Gastroesophageal sphincter (tissue), 4 donors: ENCODE results near the gene TCF7L1. TPM values are rescaled to one million over a fixed set of nuclear protein-coding genes. Genes with fewer than 3 reads are reported as not detected.

Experiments
- ATAC-seq: fragments of 150-250 bp; one replicate; pipeline ENCODE4 v1.9.1; 2016; ENCODE audit warnings: mild to moderate bottlenecking, moderate library complexity
- H3K27ac ChIP-seq, 4 donors: fragments of 200-600 bp; sonication (generic) in 3 of 4; 1 replicate in 3 of 4; 2 replicates in 1 of 4; pipeline ENCODE4 v1.5.1; 2016 to 2019
- H3K27me3 ChIP-seq: fragments of 200-600 bp; sonication (generic); one replicate; pipeline ENCODE4 v1.5.1; 2019
- H3K36me3 ChIP-seq, 2 donors: fragments of 200-600 bp; sonication (generic); one replicate each; pipeline ENCODE4 v1.5.1; 2019; ENCODE audit warnings: control low read depth in 1 of 2
- H3K4me1 ChIP-seq, 3 donors: fragments of 200-600 bp; sonication (generic); 1 replicate in 2 of 3; 2 replicates in 1 of 3; pipeline ENCODE4 v1.5.1; 2016 to 2019; ENCODE audit warnings: control low read depth in 2 of 3
- H3K4me3 ChIP-seq, 2 donors: fragments of 200-600 bp; sonication (generic); one replicate each; pipeline ENCODE4 v1.5.1; 2019; ENCODE audit warnings: mild to moderate bottlenecking in 1 of 2, moderate library complexity in 1 of 2
- H3K9me3 ChIP-seq, 3 donors: fragments of 200-600 bp; sonication (generic); one replicate each; pipeline ENCODE4 v1.5.1; 2017 to 2019; ENCODE audit warnings: control low read depth in 2 of 3
- EP300 ChIP-seq: sonication (generic); formaldehyde crosslinking; IDR thresholded peaks from one replicate; pipeline ENCODE4 v1.6.1; 2017; ENCODE audit warnings: antibody characterized with exemption, mild to moderate bottlenecking
- POLR2A ChIP-seq, 2 donors: fragments of 450-650 bp; IDR thresholded peaks; one replicate each; pipeline ENCODE4 v1.6.1; 2017; ENCODE audit warnings: antibody characterized with exemption in 2 of 2, mild to moderate bottlenecking in 2 of 2, moderate library complexity in 1 of 2
- POLR2AphosphoS5 ChIP-seq: sonication (generic); formaldehyde crosslinking; IDR thresholded peaks from one replicate; pipeline ENCODE4 v1.6.1; 2017; ENCODE audit warnings: antibody characterized with exemption
- WGBS, 2 donors: methylation state at CpG; one replicate each; pipeline ENCODE4 v1.1.5; 2018; ENCODE audit warnings: low coverage in 1 of 2; 5-methylcytosine and 5-hydroxymethylcytosine counted together
- total RNA-seq, 4 donors: library from RNA; depleted of rRNA; stranded (reverse); fragments of >200 nt; gene quantifications; one replicate each; pipeline ENCODE4 v1.1.0, GENCODE V29; 2016
- TF ChIP-seq, protein P1 (sequence below), 4 experiments: fragments of 200-600 bp in 2 of 4; fragments of 450-650 bp in 2 of 4; sonication (generic) in 1 of 4; IDR thresholded peaks; one replicate each; pipeline ENCODE4 v1.5.1; 2017 to 2019; ENCODE audit warnings: antibody characterized with exemption in 4 of 4, mild to moderate bottlenecking in 2 of 4, moderate library complexity in 2 of 4

The TCF7L1 gene
- total RNA-seq, 4 donors from 2014 or later, result 4.0 to 13.0 (median 5.3) TPM

DNA sequence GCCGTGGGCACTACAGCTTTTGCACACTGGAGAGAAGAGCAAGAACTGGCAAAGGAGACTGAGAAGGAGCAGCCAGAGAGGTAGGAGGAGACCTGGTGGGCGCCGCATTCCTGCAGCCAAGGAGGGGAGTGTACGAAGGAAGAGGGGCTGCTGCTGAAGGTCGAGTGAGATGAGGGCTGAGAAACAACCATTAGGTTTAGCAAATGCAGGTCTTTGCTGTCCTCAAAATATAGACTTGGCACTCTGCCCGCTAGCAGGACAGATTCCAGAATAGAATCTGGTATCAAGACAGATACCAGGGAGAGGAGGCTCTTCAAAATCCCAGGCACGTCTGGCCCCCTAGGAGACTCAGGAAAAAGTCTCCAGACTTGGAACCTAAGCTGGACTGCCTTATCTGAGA lies 111.6 kb downstream of the TCF7L1 start:
- WGBS, 2 donors, result 68 to 75% methylated on average over 5 to 7 of the region's 7 CpGs
- no peak for ATAC-seq
- peaks cover 2 to 92% (median 60%) of the 10 kb centered on the region in 3 donors for H3K4me1 ChIP-seq

DNA sequence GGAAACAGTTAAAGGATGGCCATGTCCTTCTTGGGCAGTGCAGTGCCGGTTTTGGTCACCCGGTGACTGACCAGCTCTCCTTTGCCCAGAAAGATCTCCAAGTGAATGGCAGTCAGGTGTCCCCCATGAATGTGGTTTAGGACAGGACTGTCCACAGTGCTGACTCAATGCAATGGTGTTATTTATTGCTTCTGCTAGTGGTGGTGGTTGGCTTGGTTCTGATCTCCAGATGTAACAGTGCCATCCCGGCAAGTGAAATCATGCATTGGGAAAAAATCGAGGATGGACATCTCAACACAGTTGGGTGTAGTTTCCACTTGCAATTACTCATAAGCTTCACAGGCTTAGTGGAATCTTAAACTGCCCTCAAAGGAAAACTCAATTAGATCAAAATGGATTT lies 112.7 kb downstream of the TCF7L1 start:
- H3K36me3 ChIP-seq, result no peaks in the 10 kb centered on the region
- 82 to 92% methylated on average over 2 to 4 of the region's 4 CpGs for WGBS, 2 donors
- no peaks in the 10 kb centered on the region for H3K27me3 ChIP-seq
- H3K4me1 ChIP-seq, result peaks cover 2 to 92% (median 50%) of the 10 kb centered on the region in 3 donors
- no peak for TF ChIP-seq EP300
- TF ChIP-seq POLR2A (IDR thresholded peaks at IDR 0.05), result no peak
- TF ChIP-seq, protein P1, sequence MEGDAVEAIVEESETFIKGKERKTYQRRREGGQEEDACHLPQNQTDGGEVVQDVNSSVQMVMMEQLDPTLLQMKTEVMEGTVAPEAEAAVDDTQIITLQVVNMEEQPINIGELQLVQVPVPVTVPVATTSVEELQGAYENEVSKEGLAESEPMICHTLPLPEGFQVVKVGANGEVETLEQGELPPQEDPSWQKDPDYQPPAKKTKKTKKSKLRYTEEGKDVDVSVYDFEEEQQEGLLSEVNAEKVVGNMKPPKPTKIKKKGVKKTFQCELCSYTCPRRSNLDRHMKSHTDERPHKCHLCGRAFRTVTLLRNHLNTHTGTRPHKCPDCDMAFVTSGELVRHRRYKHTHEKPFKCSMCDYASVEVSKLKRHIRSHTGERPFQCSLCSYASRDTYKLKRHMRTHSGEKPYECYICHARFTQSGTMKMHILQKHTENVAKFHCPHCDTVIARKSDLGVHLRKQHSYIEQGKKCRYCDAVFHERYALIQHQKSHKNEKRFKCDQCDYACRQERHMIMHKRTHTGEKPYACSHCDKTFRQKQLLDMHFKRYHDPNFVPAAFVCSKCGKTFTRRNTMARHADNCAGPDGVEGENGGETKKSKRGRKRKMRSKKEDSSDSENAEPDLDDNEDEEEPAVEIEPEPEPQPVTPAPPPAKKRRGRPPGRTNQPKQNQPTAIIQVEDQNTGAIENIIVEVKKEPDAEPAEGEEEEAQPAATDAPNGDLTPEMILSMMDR (IDR thresholded peaks at IDR 0.05), result no peak
- TF ChIP-seq POLR2AphosphoS5, result no peak
- no peak overlapping the region for H3K4me3 ChIP-seq
- H3K9me3 ChIP-seq, result no peaks in the 10 kb centered on the region
- ATAC-seq, result no peak
- H3K27ac ChIP-seq, result no peak overlapping the region

More for the DNA sequence above, 111.6 kb downstream of the TCF7L1 start:
- H3K27ac ChIP-seq, result no peak overlapping the region
- H3K4me3 ChIP-seq, result no peak overlapping the region
- no peaks in the 10 kb centered on the region for H3K9me3 ChIP-seq
- H3K36me3 ChIP-seq, result no peaks in the 10 kb centered on the region
- TF ChIP-seq EP300 (no peak), POLR2A (IDR thresholded peaks at IDR 0.05) (no peak), POLR2AphosphoS5 (no peak)
- TF ChIP-seq, protein P1 (IDR thresholded peaks at IDR 0.05), result no peak
- no peaks in the 10 kb centered on the region for H3K27me3 ChIP-seq

DNA sequence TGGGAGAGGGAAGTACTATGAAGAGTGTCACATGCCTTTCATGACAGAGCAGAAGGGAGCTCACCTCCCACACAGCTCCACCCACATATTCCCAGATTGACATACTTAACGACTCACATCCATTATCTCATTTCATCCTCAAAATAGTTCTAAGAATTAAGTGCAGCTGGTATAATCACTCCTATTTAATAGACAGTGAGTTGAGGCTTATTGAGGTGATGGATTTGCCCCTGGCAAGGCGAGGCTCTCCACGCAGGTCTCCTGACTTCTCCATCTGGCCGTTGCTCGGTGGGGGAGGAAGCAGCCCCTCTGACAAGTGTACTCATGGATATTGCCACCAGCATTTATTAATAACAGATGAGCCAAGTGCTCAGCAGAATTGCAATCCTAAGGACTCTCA lies 113.2 kb downstream of the TCF7L1 start:
- Histone ChIP-seq H3K27me3 (no peaks in the 10 kb centered on the region), H3K27ac (no peak overlapping the region), H3K4me1 (peaks cover 2 to 92% (median 47%) of the 10 kb centered on the region in 3 donors), H3K36me3 (no peaks in the 10 kb centered on the region), H3K4me3 (no peak overlapping the region), H3K9me3 (no peaks in the 10 kb centered on the region)
- ATAC-seq, result no peak
- TF ChIP-seq EP300 (no peak), POLR2A (IDR thresholded peaks at IDR 0.05) (no peak), POLR2AphosphoS5 (no peak)
- TF ChIP-seq, protein P1 (IDR thresholded peaks at IDR 0.05), result no peak
- WGBS, 2 donors, result 62 to 77% methylated on average over 5 of the region's 5 CpGs

DNA sequence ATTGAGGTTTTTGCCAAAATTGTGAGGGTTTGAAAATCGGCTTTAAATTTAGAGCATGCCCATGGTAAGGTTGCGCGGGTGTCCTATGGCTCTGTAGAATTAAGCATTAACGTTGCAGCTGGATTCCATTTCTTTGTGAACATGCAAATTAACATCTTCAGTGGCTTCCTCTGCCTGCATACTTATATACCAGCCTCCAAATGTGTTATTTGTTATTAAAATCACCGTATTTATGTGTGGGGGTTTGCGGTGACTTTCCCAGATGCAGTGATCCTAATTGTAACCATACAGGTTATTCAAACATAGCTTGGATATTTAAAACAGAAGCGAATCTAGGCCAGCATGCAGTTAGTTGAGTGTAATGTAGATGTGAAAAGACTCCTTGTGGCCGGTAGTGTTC lies 114.4 kb downstream of the TCF7L1 start:
- TF ChIP-seq, protein P1 (IDR thresholded peaks at IDR 0.05), result no peak
- no peak for TF ChIP-seq POLR2AphosphoS5
- no peak for TF ChIP-seq POLR2A (IDR thresholded peaks at IDR 0.05)
- no peak for TF ChIP-seq EP300
- Histone ChIP-seq H3K4me3 (no peak overlapping the region), H3K27ac (no peak overlapping the region), H3K36me3 (no peaks in the 10 kb centered on the region), H3K4me1 (peaks cover 2 to 90% (median 34%) of the 10 kb centered on the region in 3 donors), H3K9me3 (no peaks in the 10 kb centered on the region), H3K27me3 (no peaks in the 10 kb centered on the region)
- ATAC-seq, result no peak
- whole genome bisulfite sequencing, 2 donors, result 75 to 78% methylated on average over 8 of the region's 8 CpGs

DNA sequence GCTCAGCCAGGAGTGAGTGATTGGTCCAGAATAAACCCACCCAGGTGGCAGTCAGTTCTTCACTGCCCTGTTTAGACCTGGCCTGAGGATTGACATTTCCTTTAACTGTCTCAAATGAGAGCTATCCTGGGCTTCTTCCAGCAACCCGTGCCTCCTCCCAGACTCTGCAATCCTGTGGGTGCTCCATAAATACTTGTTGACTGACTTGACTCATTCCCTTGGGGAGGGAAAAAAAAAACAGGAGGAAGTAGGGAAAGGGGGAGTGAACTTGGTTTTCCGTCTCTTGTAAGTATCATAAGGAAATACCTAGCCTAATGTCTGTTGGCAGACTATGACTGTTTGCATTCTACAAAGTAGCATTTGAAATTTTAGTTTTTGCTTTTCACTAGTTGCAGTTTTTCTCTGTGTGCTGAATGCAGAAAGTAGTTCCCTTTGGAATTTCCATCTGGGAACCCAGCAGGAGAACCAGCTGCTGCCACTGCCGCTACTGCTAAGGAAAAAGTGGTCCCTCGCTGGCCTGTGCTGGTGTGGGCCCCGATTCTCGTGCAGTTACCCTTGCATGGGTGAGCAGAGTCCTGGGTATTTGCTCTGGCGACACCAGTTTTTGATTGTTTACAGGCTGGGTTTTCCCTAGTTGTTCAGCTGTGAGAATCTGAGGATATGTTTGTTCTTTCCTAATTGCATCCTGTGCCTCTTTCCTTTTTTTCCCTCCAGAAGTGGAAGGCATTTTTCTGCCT lies 115.7 kb downstream of the TCF7L1 start:
- peaks cover 2 to 80% (median 28%) of the 10 kb centered on the region in 3 donors for H3K4me1 ChIP-seq
- no peak overlapping the region for H3K4me3 ChIP-seq
- H3K36me3 ChIP-seq, result no peaks in the 10 kb centered on the region
- H3K27me3 ChIP-seq, result no peaks in the 10 kb centered on the region
- ATAC-seq, result no peak
- TF ChIP-seq, protein P1 (IDR thresholded peaks at IDR 0.05), result no peak
- TF ChIP-seq POLR2A (IDR thresholded peaks at IDR 0.05) (no peak), POLR2AphosphoS5 (no peak), EP300 (no peak)
- H3K9me3 ChIP-seq, result no peaks in the 10 kb centered on the region
- H3K27ac ChIP-seq, result peak overlapping the region in 3 of 4 donors; percentile 49 to 61 (median 60)
- 20 to 40% methylated on average over 6 of the region's 7 CpGs for WGBS, 2 donors
